ENCODE data around the gene GDF7. TPM values are rescaled to one million over a fixed set of nuclear protein-coding genes. Genes with fewer than 3 reads are reported as not detected.

The GDF7 gene
- total and polyA plus RNA-seq, 10 of the 15 experiments (the other 5 are each of a cell fraction or from before 2014, with no cell fraction given): 0.02 to 0.11 (median 0.04) TPM; not detected in 1

GRCh38 chr2:20624884-20625485, 42.0 kb upstream of the GDF7 start:
- no peak overlapping the region for H3K4me2 ChIP-seq (ENCODE audit: control insufficient read depth, insufficient read depth)
- POLR2A ChIA-PET: interaction anchor here (1.2 kb wide), 1 partner anchor 9 kb away, joined by 3 read pairs; no protein-coding TSS in a partner anchor

More at GRCh38 chr2:20624884-20625485, 42.0 kb upstream of the GDF7 start:
- no peak overlapping the region for H3K9ac ChIP-seq (ENCODE audit: control insufficient read depth, insufficient read depth, low read length)
- H3K4me3 ChIP-seq: no peak overlapping the region
- H3K27ac ChIP-seq (ENCODE audit: control insufficient read depth, insufficient read depth): no peak overlapping the region
- no peaks in the 10 kb centered on the region for H4K20me1 ChIP-seq (ENCODE audit: control insufficient read depth, insufficient read depth)
- no peak for ATAC-seq
- no peak for FAIRE-seq
- ChIA-PET RAD21 (ENCODE audit: unreplicated experiment) (interaction anchor here (0.6 kb wide), 1 partner anchor 17 kb away, joined by 3 read pairs; no protein-coding TSS in a partner anchor), CTCF (no interaction called here), SMC1A (ENCODE audit: uncharacterized antibody, unreplicated experiment) (no interaction called here)
- DNase-seq (ENCODE audit: low read depth, low spot score): no peak
- H3K4me1 ChIP-seq (ENCODE audit: control insufficient read depth, insufficient read depth, low read length): no peaks in the 10 kb centered on the region
- H2AFZ ChIP-seq (ENCODE audit: control insufficient read depth, low read depth, low read length): no peak overlapping the region
- TF ChIP-seq SMARCA5 (IDR thresholded peaks at IDR 0.05): no peak
- no peak for TF ChIP-seq MTA3 (IDR thresholded peaks at IDR 0.05; ENCODE audit: borderline replicate concordance, low read length)
- TF ChIP-seq E4F1 (IDR thresholded peaks at IDR 0.05; ENCODE audit: borderline replicate concordance, partially characterized antibody): no peak
- TF ChIP-seq RB1 (IDR thresholded peaks at IDR 0.05; ENCODE audit: borderline replicate concordance): no peak
- TF ChIP-seq EZH2 (IDR thresholded peaks at IDR 0.05; ENCODE audit: borderline replicate concordance, control insufficient read depth, low read depth, low read length): no peak
- no peak for TF ChIP-seq ZBTB11 (CRISPR knock-in tag; IDR thresholded peaks at IDR 0.05)
- TF ChIP-seq HDGF (IDR thresholded peaks at IDR 0.05): no peak
- in situ Hi-C loops (cut with MboI): no loop called here
- no peaks in the 10 kb centered on the region for H3K9me3 ChIP-seq (replicated peaks; ENCODE audit: control insufficient read depth, insufficient read depth, low read length)
- 68% methylated on average over 11 of the region's 11 CpGs for WGBS (ENCODE audit: insufficient coverage, insufficient replicate concordance, low lambda C conversion rate, missing lambda C conversion rate)
- H3K36me3 ChIP-seq (ENCODE audit: control insufficient read depth in 2 of 2, insufficient read depth in 2 of 2, low read length in 1 of 2): no peaks in the 10 kb centered on the region
- no peaks in the 10 kb centered on the region for H3K79me2 ChIP-seq (ENCODE audit: control insufficient read depth, insufficient read depth, low read length)
- BruUV-seq (replicated peaks): no TSS peak
- intact Hi-C loops (cut with micrococcal nuclease; ENCODE audit: unreplicated experiment): no loop called here
- no peaks in the 10 kb centered on the region for H3K27me3 ChIP-seq (replicated peaks in 1 of 2; ENCODE audit: control insufficient read depth in 2 of 2, insufficient read depth in 2 of 2, low read length in 1 of 2)
